Heart left ventricle (tissue), 13 donors: Measurements from ENCODE around the gene CBX5.

ENCODE experiments used
- CTCF ChIP-seq, 12 donors: fragments of 200-600 bp; sonication (generic) in 4 of 12; IDR thresholded peaks; one replicate each; pipeline versions ENCODE4 v1.5.0 to v1.8.0; 2018 to 2022; ENCODE audit warnings: antibody characterized with exemption in 12 of 12, mild to moderate bottlenecking in 5 of 12
- POLR2A ChIP-seq, 2 donors: fragments of 450-650 bp; IDR thresholded peaks; one replicate each; pipeline ENCODE4 v1.6.1; 2017; ENCODE audit warnings: antibody characterized with exemption in 2 of 2, mild to moderate bottlenecking in 2 of 2, moderate library complexity in 2 of 2
- donor health status: ischemic (EF 13 %, LVEDD 7.1; RV severe dilation, severe dysfunction).
- donor health status: DM: no; HTN: yes; CAD: no.
- donor health status: DM: no; HTN: no; CAD: no.
- donor health status: ischemic (EF 25% LVEDD 6.9; RV normal size, moderate dysfunction).
- donor health status: ischemic (EF 25% LVEDD 5.7; RV mildly dilated, moderate dysfunction).
- donor health status: ischemic (EF 35%, LVEDD 5.7; RV mildly dilated, moderate dysfunction).
- donor health status: nonischemic (EF 11% LVEDD 7.7; RV severe dilation, severe dysfunction).
- donor health status: DM: yes; HTN: yes; CAD: no.
- donor health status: PGD.
- donor health status: ischemic (EF 29% LVEDD 5.4; RV normal size, mild dysfunction).
- donor health status: nonischemic (EF 23%, LVEDD 6.1; RV moderate dilation, normal function).

GRCh38 chr12:54249489-54249888, 30.4 kb downstream of the CBX5 start:
- no peak for TF ChIP-seq POLR2A (IDR thresholded peaks at IDR 0.05)
- TF ChIP-seq CTCF (IDR thresholded peaks at IDR 0.05), result no peak
